Dedifferentiated amniotic fluid mesenchymal stem cell (primary cell): Measurements from ENCODE around the gene USP40.
A peak's percentile ranks its signal among the peaks of the same experiment; 100 is the strongest.

Source experiments
- DNase-seq: peaks from one replicate; pipeline ENCODE4 v3.0.0-alpha.2; 2016; ENCODE audit errors: extremely low spot score

Gene USP40

DNA sequence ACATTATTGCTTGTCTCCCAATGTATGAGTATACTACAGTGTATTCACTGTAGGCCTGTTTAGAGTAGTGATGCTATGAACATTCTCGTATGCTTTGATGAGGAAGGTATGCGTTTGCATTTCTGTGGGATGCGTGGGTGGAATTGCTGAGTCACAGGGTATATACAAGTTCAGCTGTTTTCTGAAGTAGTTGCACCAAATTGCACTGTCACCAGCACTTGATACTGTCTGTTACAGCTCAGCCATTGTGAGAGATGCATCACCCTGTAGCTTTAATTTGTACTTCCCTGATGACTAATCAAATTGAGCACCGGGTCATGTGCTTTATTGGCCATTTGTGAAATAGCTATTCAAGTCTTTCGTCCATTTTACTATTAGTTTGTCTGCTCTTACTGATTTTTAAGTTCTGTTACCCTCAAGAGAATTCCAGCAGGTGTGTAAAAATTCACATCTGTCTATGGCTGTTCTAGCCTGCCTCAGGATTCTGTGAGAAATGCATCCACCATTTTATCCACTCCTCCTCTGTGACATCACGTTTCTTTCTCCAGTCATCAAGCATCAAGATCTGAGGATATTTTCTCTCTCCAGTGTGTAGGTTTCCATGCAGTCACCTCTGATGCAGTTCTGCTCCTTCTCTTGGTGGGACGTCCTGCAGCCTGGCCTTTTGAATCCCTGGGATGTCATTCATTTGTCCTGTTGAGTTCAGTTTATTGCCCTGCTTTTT lies 139.8 kb downstream of the USP40 start:
- DNase-seq: peak; percentile 22
